CD4-positive, alpha-beta T cell treated with Interleukin-17A for 1 hour (primary cell): ENCODE data around the gene EAPP.
A peak's percentile ranks its signal among the peaks of the same experiment; 100 is the strongest.
"Not testable (repeated sequence)": the region's sequence is repeated elsewhere in the genome, so short reads cannot be mapped to it uniquely, and the experiment has no call there.

Experiments
- DNase-seq: peaks from one replicate; pipeline ENCODE4 v3.0.0-alpha.2; 2020

The EAPP gene

DNA sequence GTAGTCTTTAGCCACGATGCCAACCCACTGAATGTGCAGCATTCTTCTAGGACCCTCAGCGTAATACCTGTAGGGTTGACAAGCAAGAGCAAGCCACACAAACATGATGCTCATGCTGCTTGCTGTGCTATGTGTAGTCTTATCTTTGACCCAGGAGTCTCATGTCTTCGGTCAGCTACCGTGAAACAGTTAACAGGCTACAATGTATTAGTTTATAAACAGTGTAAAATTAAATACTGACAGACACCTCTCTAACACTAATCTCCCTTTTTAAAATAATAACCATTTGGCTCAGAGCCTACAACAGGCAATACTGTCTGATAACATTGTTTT is 1.9 kb downstream of the EAPP start:
- DNase-seq, result no peak

DNA sequence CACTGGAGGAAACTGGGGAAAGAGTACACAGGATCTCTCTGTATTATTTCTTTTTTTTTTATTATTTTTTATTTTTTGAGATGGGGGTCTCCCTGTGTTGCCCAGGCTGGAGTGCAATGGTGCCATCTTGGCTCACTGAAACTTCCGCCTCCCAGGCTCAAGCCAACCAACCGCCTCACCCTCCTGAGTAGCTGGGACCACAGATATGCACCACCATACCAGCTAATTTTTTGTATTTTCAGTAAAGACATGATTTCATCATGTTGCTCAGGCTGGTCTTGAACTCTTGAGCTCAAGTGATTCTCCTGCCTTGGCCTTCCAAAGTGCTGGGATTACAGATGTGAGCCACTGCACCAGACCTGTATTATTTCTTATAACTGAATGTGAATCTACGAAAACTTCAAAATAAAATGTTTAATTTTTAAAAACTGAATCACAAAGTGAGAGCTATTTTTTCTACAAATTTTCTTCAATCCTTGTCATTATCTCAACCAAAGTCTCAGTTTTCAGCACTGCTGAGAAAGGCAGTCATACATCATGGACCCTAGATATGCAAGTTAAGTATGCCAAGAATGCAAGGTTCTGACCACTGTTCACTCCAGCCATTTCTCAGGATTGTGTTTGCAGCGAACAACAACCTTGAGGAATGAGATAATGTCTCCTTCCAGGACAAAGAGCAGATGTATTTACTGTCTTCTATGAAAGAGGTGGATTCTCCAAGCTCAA is 2.4 kb downstream of the EAPP start:
- DNase-seq, result no peak

GRCh38 chr14:34527591-34527990 is 11.9 kb downstream of the EAPP start:
- DNase-seq, result no peak

DNA sequence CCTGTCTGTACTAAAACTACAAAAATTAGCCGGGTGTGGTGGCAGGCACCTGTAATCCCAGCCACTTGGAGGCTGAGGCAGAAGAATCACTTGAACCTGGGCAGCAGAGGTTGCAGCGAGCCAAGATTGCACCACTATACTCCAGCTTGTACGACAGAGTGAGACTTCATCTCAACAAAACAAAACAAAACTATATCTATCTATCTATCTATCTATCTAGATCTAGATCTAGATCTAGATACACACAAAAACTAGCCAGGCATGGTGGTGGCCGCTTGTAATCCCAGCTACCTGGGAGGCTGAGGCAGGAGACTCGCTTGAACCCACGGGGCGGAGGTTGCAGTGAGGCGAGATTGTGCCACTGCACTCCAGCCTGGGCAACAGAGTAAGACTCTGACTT is 15.3 kb downstream of the EAPP start:
- DNase-seq, result not testable (repeated sequence)

- no peak for DNase-seq
These were observed 17.0 kb downstream of the EAPP start for GRCh38 chr14:34522496-34522895.

DNA sequence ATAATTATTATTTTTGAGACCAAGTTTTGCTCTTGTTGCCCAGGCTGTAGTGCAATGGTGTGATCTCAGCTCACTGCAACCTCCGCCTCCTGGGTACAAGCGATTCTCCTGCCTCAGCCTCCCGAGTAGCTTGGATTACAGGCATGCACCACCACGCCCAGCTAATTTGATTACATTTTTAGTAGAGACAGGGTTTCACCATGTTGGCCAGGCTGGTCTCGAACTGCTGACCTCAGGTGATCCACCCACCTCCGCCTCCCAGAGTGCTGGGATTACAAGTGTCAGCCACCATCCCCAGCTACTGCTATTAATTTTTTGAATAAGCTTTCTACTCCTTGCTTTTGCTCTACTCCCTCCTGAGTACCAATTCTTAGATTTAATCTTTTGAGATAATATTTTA is 18.4 kb downstream of the EAPP start:
- not testable (repeated sequence) for DNase-seq

GRCh38 chr14:34520304-34520970 is 19.1 kb downstream of the EAPP start:
- not testable (repeated sequence) for DNase-seq

DNA sequence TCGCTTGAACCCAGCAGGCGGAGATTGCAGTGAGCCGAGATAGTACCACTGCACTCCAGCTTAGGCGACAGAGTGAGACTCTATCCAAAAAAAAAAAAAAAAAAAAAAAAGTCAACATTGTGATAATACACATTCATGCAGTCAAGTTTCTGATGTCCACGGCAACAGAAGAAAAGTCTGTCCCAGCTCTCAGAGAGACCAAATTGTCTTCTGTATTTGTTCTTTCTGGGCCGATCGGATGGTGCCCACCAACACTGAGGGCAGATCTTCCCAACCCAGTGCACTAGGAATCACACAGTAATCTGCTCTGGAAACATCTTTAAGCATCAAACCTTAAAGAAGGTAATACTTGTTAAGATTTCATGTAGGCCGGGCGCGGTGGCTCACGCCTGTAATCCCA is 31.6 kb downstream of the EAPP start:
- DNase-seq, result no peak

DNA sequence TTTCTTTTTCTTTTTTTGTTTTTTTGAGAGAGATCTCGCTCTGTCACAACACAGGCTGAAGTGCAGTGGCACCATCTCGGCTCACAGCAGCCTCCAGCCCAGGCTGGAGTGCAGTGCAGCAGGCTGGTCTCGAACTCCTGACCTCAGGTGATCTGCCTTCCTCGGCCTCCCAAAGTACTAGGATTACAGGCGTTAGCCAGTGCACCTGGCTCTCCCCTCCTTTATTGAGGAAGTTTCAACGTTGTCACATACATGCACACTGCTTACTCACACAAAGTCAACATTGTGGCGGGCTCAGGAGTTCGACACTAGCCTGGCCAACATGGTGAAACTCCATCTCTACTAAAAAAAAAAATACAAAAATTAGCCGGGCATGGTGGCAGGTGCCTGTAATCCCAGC is 32.0 kb downstream of the EAPP start:
- DNase-seq, result no peak

DNA sequence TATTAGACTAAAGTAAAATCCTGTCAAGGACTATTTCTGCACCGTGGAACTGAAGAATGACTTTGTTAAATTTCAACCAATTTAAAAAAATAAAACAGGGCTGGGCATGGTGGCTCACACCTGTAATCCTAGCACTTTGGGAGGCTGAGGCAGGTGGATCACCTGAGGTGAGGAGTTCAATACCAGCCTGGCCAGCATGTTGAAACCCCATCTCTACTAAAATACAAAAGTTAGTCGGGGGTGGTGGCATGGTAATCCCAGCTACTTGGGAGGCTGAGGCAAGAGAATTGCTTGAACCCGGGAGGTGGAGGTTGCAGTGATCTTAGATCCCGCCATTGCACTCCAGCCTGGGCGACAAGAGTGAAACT is 34.4 kb downstream of the EAPP start:
- not testable (repeated sequence) for DNase-seq

- DNase-seq, result not testable (repeated sequence)
These were observed 35.5 kb downstream of the EAPP start for GRCh38 chr14:34504027-34504426.

GRCh38 chr14:34502545-34503225 is 36.8 kb downstream of the EAPP start:
- no peak for DNase-seq

- DNase-seq, result no peak
These were observed 37.5 kb downstream of the EAPP start for GRCh38 chr14:34502001-34502400.

- no peak for DNase-seq
These were observed 38.4 kb downstream of the EAPP start for GRCh38 chr14:34501004-34501580.

DNA sequence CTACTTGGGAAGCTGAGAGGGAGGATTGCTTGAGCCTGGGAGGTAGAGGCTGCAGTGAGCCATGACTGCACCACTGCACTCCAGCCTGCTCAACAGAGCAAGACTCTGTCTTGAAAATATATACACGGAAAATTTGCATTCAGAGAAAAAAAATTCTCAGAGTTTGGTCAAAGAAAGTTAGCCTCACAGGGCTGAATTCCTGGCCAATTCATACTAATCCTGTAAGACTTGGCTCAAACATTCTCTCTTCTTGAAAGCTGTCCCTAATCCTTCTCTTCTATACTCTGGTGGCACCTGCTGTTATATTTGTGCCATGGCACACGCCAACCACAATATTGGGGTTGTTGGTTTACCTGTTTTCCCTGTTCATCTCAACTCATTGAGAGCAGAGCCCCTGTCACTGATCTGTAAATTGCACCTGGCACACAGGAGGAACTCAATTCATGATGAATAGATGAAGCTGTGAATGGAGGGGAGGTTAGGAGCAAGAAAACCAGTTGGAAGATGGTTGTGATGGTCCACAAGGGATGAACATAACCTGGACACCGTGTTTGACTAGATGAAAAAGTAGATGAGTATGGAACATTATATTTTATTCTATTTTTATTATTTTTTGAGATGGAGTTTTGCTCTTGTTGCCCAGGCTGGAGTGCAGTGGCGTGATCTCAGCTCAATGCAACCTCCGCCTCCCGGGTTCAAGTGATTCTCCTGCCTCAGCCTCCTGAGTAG is 40.7 kb downstream of the EAPP start:
- DNase-seq, result peak; percentile 8

GRCh38 chr14:34496679-34497513 is 42.6 kb downstream of the EAPP start:
- DNase-seq, result no peak

- no peak for DNase-seq
These were observed 43.4 kb downstream of the EAPP start for GRCh38 chr14:34496007-34496678.

- DNase-seq, result no peak
These were observed 50.2 kb downstream of the EAPP start for GRCh38 chr14:34489324-34489723.

DNA sequence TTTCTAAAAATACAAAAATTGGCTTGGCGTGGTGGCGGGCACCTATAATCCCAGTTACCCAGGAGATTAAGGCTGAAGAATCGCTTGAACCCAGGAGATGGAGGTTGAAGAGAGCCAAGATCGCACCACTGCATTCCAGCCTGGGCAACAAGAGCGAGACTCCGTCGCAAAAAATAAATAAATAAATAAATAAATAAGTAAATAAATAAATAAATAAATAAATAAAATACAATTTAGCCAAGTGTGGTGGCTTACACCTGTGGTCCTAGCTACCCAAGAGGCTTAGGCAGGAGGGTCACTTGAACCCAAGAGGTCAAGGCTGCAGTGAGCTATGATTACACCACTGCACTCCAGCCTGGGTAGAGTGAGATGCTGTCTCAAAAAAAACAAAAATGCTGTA is 51.0 kb downstream of the EAPP start:
- no peak for DNase-seq

DNA sequence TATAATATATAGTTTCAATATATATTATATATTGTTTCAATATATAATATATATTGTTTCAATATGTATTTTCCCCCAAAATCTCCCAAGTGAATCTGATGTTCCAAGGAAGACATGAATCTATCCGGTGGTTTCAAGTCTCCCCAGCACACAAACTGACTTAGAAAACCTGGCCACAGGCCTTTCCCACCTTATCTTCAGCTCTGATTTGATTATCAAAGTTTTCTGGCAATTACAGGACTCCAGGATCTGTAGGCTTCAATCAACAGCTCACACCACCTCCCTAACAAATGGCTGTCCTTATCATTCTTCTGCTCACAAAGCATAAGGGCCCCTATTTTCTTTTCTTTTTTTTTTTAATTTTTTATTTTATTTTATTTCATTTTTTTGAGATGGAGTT is 54.8 kb downstream of the EAPP start:
- DNase-seq, result no peak

DNA sequence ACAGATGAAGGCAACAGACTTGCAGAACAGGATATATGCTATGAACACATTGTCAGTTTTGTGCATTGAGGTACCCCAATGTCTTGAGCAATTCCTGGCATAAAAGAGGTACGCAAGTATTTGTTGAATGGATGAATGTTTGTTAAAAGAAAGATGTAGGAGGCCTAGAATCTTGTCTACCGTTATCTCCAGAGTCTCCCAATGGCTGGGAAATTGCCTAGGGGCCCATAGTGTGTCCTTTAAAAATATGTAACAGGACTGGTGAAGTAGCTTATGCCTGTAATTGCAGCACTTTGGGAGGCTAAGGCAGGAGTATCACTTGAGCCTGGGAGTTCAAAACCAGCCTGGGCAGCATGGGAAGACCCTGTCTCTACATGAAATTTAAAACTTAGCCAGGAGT is 57.0 kb downstream of the EAPP start:
- DNase-seq, result no peak

DNA sequence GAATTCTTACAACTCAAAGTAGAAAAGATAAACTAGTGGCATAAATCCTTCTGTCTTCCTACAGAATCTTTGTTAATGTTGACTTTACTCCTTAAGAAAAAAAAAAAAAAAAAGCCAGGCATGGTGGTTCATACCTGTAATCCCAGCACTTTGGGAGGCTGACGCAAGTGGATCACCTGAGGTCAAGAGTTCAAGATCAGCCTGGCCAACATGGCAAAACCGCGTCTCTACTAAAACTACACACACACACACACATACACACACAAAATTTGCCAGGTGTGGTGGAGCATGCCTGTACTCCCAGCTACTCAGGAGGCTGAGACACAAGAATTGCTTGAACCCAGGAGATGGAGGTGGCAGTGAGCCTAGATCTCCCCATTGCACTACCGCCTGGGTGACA is 59.8 kb downstream of the EAPP start:
- no peak for DNase-seq
